ENCODE measurements around the gene NEUROD2. TPM values are rescaled to one million over a fixed set of nuclear protein-coding genes. Genes with fewer than 3 reads are reported as not detected.

The NEUROD2 gene
- 0.02 TPM in 1 of 2 replicates, not detected in the other for total RNA-seq (2014; rRNA removed; shearing (Covaris generic))

GRCh38 chr17:39607851-39608130 is at the start of gene NEUROD2:
TSS of gene NEUROD2 (minus strand) at chr17:39607920. CDS start at chr17:39606599, 1,321 bp downstream.
- no peak for DNase-seq (ENCODE audit: low spot score)

GRCh38 chr17:39655105-39655504 is 47.4 kb upstream of the NEUROD2 start:
- DNase-seq (ENCODE audit: low spot score) = no peak

- DNase-seq (ENCODE audit: low spot score) = peak; percentile 27
Observed at GRCh38 chr17:39653662-39654331, 46.1 kb upstream of the NEUROD2 start.

GRCh38 chr17:39653316-39653661 is 45.6 kb upstream of the NEUROD2 start:
- no peak for DNase-seq (ENCODE audit: low spot score)

- DNase-seq (ENCODE audit: low spot score) = no peak
Observed at GRCh38 chr17:39652587-39653315, 45.0 kb upstream of the NEUROD2 start.

- no peak for DNase-seq (ENCODE audit: low spot score)
Observed at GRCh38 chr17:39651923-39652586, 44.3 kb upstream of the NEUROD2 start.

- DNase-seq (ENCODE audit: low spot score) = peak; percentile 23
Observed at GRCh38 chr17:39650121-39650579, 42.4 kb upstream of the NEUROD2 start.

GRCh38 chr17:39648616-39649366 is 41.1 kb upstream of the NEUROD2 start:
- DNase-seq (ENCODE audit: low spot score) = no peak

- no peak for DNase-seq (ENCODE audit: low spot score)
Observed at GRCh38 chr17:39647256-39647655, 39.5 kb upstream of the NEUROD2 start.

GRCh38 chr17:39643271-39643670 is 35.6 kb upstream of the NEUROD2 start:
- DNase-seq (ENCODE audit: low spot score) = peak; percentile 36

GRCh38 chr17:39642291-39643074 is 34.8 kb upstream of the NEUROD2 start:
- no peak for DNase-seq (ENCODE audit: low spot score)

- DNase-seq (ENCODE audit: low spot score) = no peak
Observed at GRCh38 chr17:39641883-39642282, 34.2 kb upstream of the NEUROD2 start.

GRCh38 chr17:39641097-39641496 is 33.4 kb upstream of the NEUROD2 start:
- DNase-seq (ENCODE audit: low spot score) = no peak

- no peak for DNase-seq (ENCODE audit: low spot score)
Observed at GRCh38 chr17:39640591-39641031, 32.9 kb upstream of the NEUROD2 start.

- no peak for DNase-seq (ENCODE audit: low spot score)
Observed at GRCh38 chr17:39639566-39640458, 32.1 kb upstream of the NEUROD2 start.

- DNase-seq (ENCODE audit: low spot score) = no peak
Observed at GRCh38 chr17:39639043-39639442, 31.3 kb upstream of the NEUROD2 start.

GRCh38 chr17:39638317-39638716 is 30.6 kb upstream of the NEUROD2 start:
- no peak for DNase-seq (ENCODE audit: low spot score)

GRCh38 chr17:39636927-39637736 is 29.4 kb upstream of the NEUROD2 start, which contains the start of gene STARD3:
TSS of gene STARD3 (plus strand) at chr17:39637144. CDS start at chr17:39653532, 16,388 bp downstream.
- DNase-seq (ENCODE audit: low spot score) = peak; percentile 80

- DNase-seq (ENCODE audit: low spot score) = no peak
Observed at GRCh38 chr17:39636587-39636926, 28.8 kb upstream of the NEUROD2 start.
